HCT116 (cell line): ENCODE results near the gene MAEA. TPM values are rescaled to one million over a fixed set of nuclear protein-coding genes. Genes with fewer than 3 reads are reported as not detected.
"Not testable (repeated sequence)": the region's sequence is repeated elsewhere in the genome, so short reads cannot be mapped to it uniquely, and the experiment has no call there.

ENCODE experiments used
- ATAC-seq: fragments of 200-7000 bp; cut with Tn5 transposase; 2 replicates; pipeline ENCODE4 v1.9.1; 2020; ENCODE audit warnings: mild to moderate bottlenecking, moderate library complexity
- BruUV-seq: library from RNA; stranded (reverse); fragments of 400-500 nt; replicated peaks from 2 replicates; lab custom pipeline; 2021; lab: Mats Ljungman, UMichigan
- CTCF ChIA-PET: fragments of 300-600 bp; sonication (Branson Sonifier 250); formaldehyde crosslinking; loops from one replicate; lab custom pipeline; 2021; ENCODE audit warnings: antibody characterized with exemption; lab: Charles Lee
- POLR2A ChIA-PET: fragments of 300-600, 350-600 bp; sonication (Branson Sonifier 250); formaldehyde crosslinking; loops from one replicate; lab custom pipeline; 2021; ENCODE audit warnings: antibody characterized with exemption; lab: Charles Lee
- RAD21 ChIA-PET, 2 experiments: fragments of 300-600 bp; sonication (Branson Sonifier 250); formaldehyde crosslinking; loops; one replicate each; lab custom pipeline; 2023; ENCODE audit warnings: low total read pairs in 2 of 2; ENCODE audit not compliant: uncharacterized antibody in 2 of 2, unreplicated experiment in 2 of 2, low non-redundant PET in 1 of 2; lab: Charles Lee
- DNase-seq: peaks from one replicate; pipeline ENCODE4 v3.0.0-alpha.2; 2010; ENCODE audit warnings: low read depth, low spot score
- H2AFZ ChIP-seq: fragments of 200-600 bp; shearing (Covaris generic), sonication (generic); 2 replicates; pipeline ENCODE4 v1.6.1; 2017; ENCODE audit warnings: low read depth, mixed run types, mixed read lengths, antibody characterized with exemption, low read length; ENCODE audit not compliant: poor library complexity, severe bottlenecking
- H3K27ac ChIP-seq: 2 replicates; pipeline ENCODE4 v1.5.1; 2012; ENCODE audit warnings: low read depth, low read length
- H3K27me3 ChIP-seq: fragments of 200-600 bp; sonication (generic); 2 replicates; pipeline ENCODE4 v1.6.1; 2016; ENCODE audit warnings: mixed run types, low read length, mixed read lengths; ENCODE audit not compliant: insufficient read depth
- H3K36me3 ChIP-seq, 2 experiments: fragments of 200-500 bp in 1 of 2; fragments of 200-600 bp in 1 of 2; sonication (Bioruptor generic) in 1 of 2; sonication (generic) in 1 of 2; 2 replicates each; pipeline versions ENCODE4 v1.5.1 to v1.6.1; 2014 to 2016; ENCODE audit warnings: low read length in 2 of 2, inconsistent platforms in 1 of 2, mixed read lengths in 1 of 2, mixed run types in 1 of 2; ENCODE audit not compliant: insufficient read depth in 2 of 2, control insufficient read depth in 1 of 2
- H3K4me1 ChIP-seq, 2 experiments: fragments of 200-600 bp in 1 of 2; sonication (generic) in 1 of 2; 2 replicates each; pipeline versions ENCODE4 v1.5.1 to v1.6.1; 2012 to 2017; ENCODE audit warnings: low read length in 2 of 2, inconsistent platforms in 1 of 2, mild to moderate bottlenecking in 1 of 2, mixed read lengths in 1 of 2, mixed run types in 1 of 2, moderate library complexity in 1 of 2; ENCODE audit not compliant: insufficient read depth in 2 of 2, control insufficient read depth in 1 of 2
- H3K4me2 ChIP-seq: fragments of 200-600 bp; sonication (generic); 2 replicates; pipeline ENCODE4 v1.6.1; 2017; ENCODE audit warnings: mixed run types, low read length, mixed read lengths
- H3K4me3 ChIP-seq, 2 experiments: fragments of 200-600 bp in 1 of 2; sonication (generic) in 1 of 2; replicated peaks in 1 of 2; 2 replicates each; pipeline ENCODE4 v1.5.1; 2011 to 2016; ENCODE audit warnings: low read length in 2 of 2, control low read depth in 1 of 2, low read depth in 1 of 2, mild to moderate bottlenecking in 1 of 2, mixed read lengths in 1 of 2, mixed run types in 1 of 2
- H3K79me2 ChIP-seq: fragments of 200-600 bp; sonication (generic); 2 replicates; pipeline ENCODE4 v1.6.1; 2017; ENCODE audit warnings: mild to moderate bottlenecking, mixed run types, low read length, moderate library complexity, mixed read lengths; ENCODE audit not compliant: insufficient read depth
- H3K9ac ChIP-seq: fragments of 200-600 bp; sonication (generic); 2 replicates; pipeline ENCODE4 v1.6.1; 2016; ENCODE audit warnings: low read length, mixed read lengths
- H3K9me2 ChIP-seq: fragments of 200-600 bp; sonication (generic), shearing (Covaris generic); 2 replicates; pipeline ENCODE4 v1.6.1; 2017; ENCODE audit warnings: mixed run types, mild to moderate bottlenecking, moderate library complexity; ENCODE audit not compliant: insufficient read depth
- H3K9me3 ChIP-seq, 2 experiments: fragments of 200-500 bp in 1 of 2; fragments of 200-600 bp in 1 of 2; sonication (Bioruptor generic) in 1 of 2; sonication (generic) in 1 of 2; 2 replicates each; pipeline ENCODE4 v1.6.1; 2014 to 2017; ENCODE audit warnings: low read length in 2 of 2, mixed read lengths in 2 of 2, inconsistent platforms in 1 of 2, low read depth in 1 of 2, mild to moderate bottlenecking in 1 of 2, mixed run types in 1 of 2, moderate library complexity in 1 of 2; ENCODE audit not compliant: control insufficient read depth in 1 of 2, insufficient read depth in 1 of 2
- H4K20me1 ChIP-seq: fragments of 200-600 bp; sonication (generic), shearing (Covaris generic); 2 replicates; pipeline ENCODE4 v1.6.1; 2017; ENCODE audit warnings: mixed run types, mild to moderate bottlenecking, moderate library complexity; ENCODE audit not compliant: insufficient read depth
- YY1 ChIP-seq: IDR thresholded peaks from 2 replicates; pipeline ENCODE4 v1.6.1; 2011; ENCODE audit warnings: low read length, low read depth, moderate library complexity, mild to moderate bottlenecking; ENCODE audit not compliant: insufficient replicate concordance; ENCODE audit errors: extremely low read depth
- ZBTB33 ChIP-seq: IDR thresholded peaks from 2 replicates; pipeline ENCODE4 v1.6.1; 2011; ENCODE audit warnings: mild to moderate bottlenecking, low read length, moderate library complexity; ENCODE audit not compliant: insufficient replicate concordance; ENCODE audit errors: extremely low read depth
- intact Hi-C: fragments of 100-400 bp; cut with micrococcal nuclease; formaldehyde crosslinking; loops from 2 replicates; pipeline ENCODE4 v1.10.0; 2022
- total RNA-seq: library from RNA; stranded (reverse); gene quantifications from one replicate; pipeline ENCODE4 v1.2.1, GENCODE V29; 2021; ENCODE audit not compliant: unreplicated experiment

MAEA gene
- total RNA-seq, 1 experiment from 2014 or later: 88.3 TPM

GRCh38 chr4:1371176-1372165 lies 81.8 kb downstream of the MAEA start:
- H3K9me2 ChIP-seq: no peaks in the 10 kb centered on the region
- H3K9ac ChIP-seq: no peak overlapping the region
- RAD21 ChIA-PET: no interaction called here
- H3K36me3 ChIP-seq: no peaks in the 10 kb centered on the region; a peak in 1 of 4 replicates
- intact Hi-C loops: no loop called here
- no peak for DNase-seq
- no peak overlapping the region for H3K4me2 ChIP-seq
- no peaks in the 10 kb centered on the region for H3K4me1 ChIP-seq
- H3K27me3 ChIP-seq: no peaks in the 10 kb centered on the region
- no peak for TF ChIP-seq YY1
- no peak for TF ChIP-seq ZBTB33
- TF ChIP-seq, all 23 proteins: peak for 0
- Histone ChIP-seq H2AFZ (no peak overlapping the region), H3K27ac (no peak overlapping the region), H3K9me3 (no peaks in the 10 kb centered on the region), H3K4me3 (no peak overlapping the region), H4K20me1 (no peaks in the 10 kb centered on the region), H3K79me2 (no peaks in the 10 kb centered on the region)
- ATAC-seq: no peak
- ChIA-PET CTCF (no interaction called here), POLR2A (no interaction called here)
- no TSS peak for BruUV-seq

GRCh38 chr4:1372576-1372975 lies 82.9 kb downstream of the MAEA start:
- BruUV-seq, H4K20me1 ChIP-seq, CTCF ChIA-PET, ATAC-seq, H3K4me1 ChIP-seq, RAD21 ChIA-PET, H3K27me3 ChIP-seq, H3K36me3 ChIP-seq, POLR2A ChIA-PET, H3K9me2 ChIP-seq, H3K4me2 ChIP-seq, H3K4me3 ChIP-seq, H3K9ac ChIP-seq, DNase-seq, H3K27ac ChIP-seq, H3K9me3 ChIP-seq, H3K79me2 ChIP-seq, intact Hi-C loops, H2AFZ ChIP-seq: not testable (repeated sequence)
